Fibroblast of lung (primary cell): ENCODE measurements around the gene ROCK1. TPM values are rescaled to one million over a fixed set of nuclear protein-coding genes. Genes with fewer than 3 reads are reported as not detected.

ENCODE experiments used
- DNase-seq, 2 donors: peaks; one replicate each; pipeline versions ENCODE4 v3.0.0 to v3.0.0-alpha.2; 2010; ENCODE audit warnings: low read depth in 2 of 2
- H2AFZ ChIP-seq: 2 replicates; pipeline ENCODE4 v1.5.1; 2012; ENCODE audit warnings: low read length, control low read depth, inconsistent platforms
- H3K27ac ChIP-seq: 2 replicates; pipeline ENCODE4 v1.5.1; 2011; ENCODE audit warnings: low read length, control low read depth; ENCODE audit not compliant: insufficient read depth
- H3K27me3 ChIP-seq: 2 replicates; pipeline ENCODE4 v1.5.1; 2011; ENCODE audit warnings: mild to moderate bottlenecking, low read length; ENCODE audit not compliant: control insufficient read depth, insufficient read depth
- H3K36me3 ChIP-seq: 2 replicates; pipeline ENCODE4 v1.5.1; 2011; ENCODE audit warnings: low read length; ENCODE audit not compliant: control insufficient read depth, insufficient read depth
- H3K4me1 ChIP-seq: 2 replicates; pipeline ENCODE4 v1.5.1; 2011; ENCODE audit warnings: low read length; ENCODE audit not compliant: control insufficient read depth, insufficient read depth; ENCODE audit errors: extremely low read depth
- H3K4me2 ChIP-seq: 2 replicates; pipeline ENCODE4 v1.5.1; 2011; ENCODE audit warnings: low read length, control low read depth; ENCODE audit not compliant: insufficient read depth; ENCODE audit errors: extremely low read depth
- H3K4me3 ChIP-seq, 4 experiments: fragments of 200-600 bp in 1 of 4; sonication (generic) in 1 of 4; replicated peaks in 1 of 4; 2 replicates each; pipeline ENCODE4 v1.5.1; 2011 to 2016; ENCODE audit warnings: low read length in 4 of 4, low read depth in 3 of 4, mild to moderate bottlenecking in 3 of 4, control low read depth in 2 of 4, inconsistent platforms in 1 of 4, mixed read lengths in 1 of 4; ENCODE audit not compliant: insufficient read depth in 1 of 4; ENCODE audit errors: control extremely low read depth in 1 of 4
- H3K79me2 ChIP-seq: 2 replicates; pipeline ENCODE4 v1.5.1; 2012; ENCODE audit warnings: mild to moderate bottlenecking, low read length, inconsistent platforms; ENCODE audit not compliant: control insufficient read depth, insufficient read depth
- H3K9ac ChIP-seq: 2 replicates; pipeline ENCODE4 v1.5.1; 2011; ENCODE audit warnings: mild to moderate bottlenecking, low read length, control low read depth; ENCODE audit not compliant: insufficient read depth
- H3K9me3 ChIP-seq: 2 replicates; pipeline ENCODE4 v1.5.1; 2012; ENCODE audit warnings: low read depth, low read length; ENCODE audit not compliant: control insufficient read depth, insufficient read depth
- H4K20me1 ChIP-seq: 2 replicates; pipeline ENCODE4 v1.5.1; 2011; ENCODE audit warnings: low read length; ENCODE audit not compliant: control insufficient read depth, insufficient read depth; ENCODE audit errors: extremely low read depth
- EZH2 ChIP-seq: IDR thresholded peaks from 2 replicates; pipeline ENCODE4 v1.5.1; 2012; ENCODE audit warnings: low read length, control low read depth, mild to moderate bottlenecking; ENCODE audit errors: missing control alignments
- polyA plus RNA-seq, 2 donors: library from polyadenylated mRNA; depleted of rRNA in 1 of 2; stranded (reverse) in 1 of 2; unstranded in 1 of 2; fragments of >200 nt; gene quantifications; 2 replicates each; pipeline ENCODE4 v1.2.1, GENCODE V29; 2011 to 2012; ENCODE audit warnings: missing spikeins in 1 of 2
- total RNA-seq: library from RNA; depleted of rRNA; stranded (reverse); fragments of >200 nt; gene quantifications from 2 replicates; pipeline ENCODE4 v1.2.1, GENCODE V29; 2014
- TF ChIP-seq, protein P1 (sequence below), 2 donors: IDR thresholded peaks in 1 of 2; conservative IDR thresholded peaks in 1 of 2; 1 replicate in 1 of 2; 2 replicates in 1 of 2; pipeline ENCODE4 v1.5.1; 2011 to 2012; ENCODE audit warnings: low read length in 2 of 2, control low read depth in 1 of 2, inconsistent platforms in 1 of 2, low read depth in 1 of 2, mild to moderate bottlenecking in 1 of 2

ROCK1 gene
- total and polyA plus RNA-seq, 2 donors (not counting 1 experiment from before 2014, with no cell fraction given) = 33.2 to 55.2 TPM

DNA sequence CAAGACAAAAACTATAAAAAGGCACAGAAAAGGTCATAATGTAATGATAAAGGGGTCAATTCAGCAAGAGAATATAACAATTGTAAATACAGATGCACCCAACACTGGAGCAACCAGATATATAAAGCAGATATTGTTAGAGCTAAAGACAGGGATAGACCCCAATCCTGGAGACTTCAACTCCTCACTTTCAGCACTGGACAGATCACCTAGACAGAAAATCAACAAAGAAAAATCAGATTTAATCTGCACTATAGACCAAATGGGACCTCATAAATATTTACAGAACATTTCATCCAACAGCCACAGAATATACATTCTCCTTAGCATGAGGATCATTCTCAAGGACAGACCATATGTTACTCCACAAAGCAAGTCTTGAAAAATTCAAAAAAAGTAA lies 114.2 kb downstream of the ROCK1 start:
- no peak overlapping the region for H2AFZ ChIP-seq
- TF ChIP-seq, protein P1, sequence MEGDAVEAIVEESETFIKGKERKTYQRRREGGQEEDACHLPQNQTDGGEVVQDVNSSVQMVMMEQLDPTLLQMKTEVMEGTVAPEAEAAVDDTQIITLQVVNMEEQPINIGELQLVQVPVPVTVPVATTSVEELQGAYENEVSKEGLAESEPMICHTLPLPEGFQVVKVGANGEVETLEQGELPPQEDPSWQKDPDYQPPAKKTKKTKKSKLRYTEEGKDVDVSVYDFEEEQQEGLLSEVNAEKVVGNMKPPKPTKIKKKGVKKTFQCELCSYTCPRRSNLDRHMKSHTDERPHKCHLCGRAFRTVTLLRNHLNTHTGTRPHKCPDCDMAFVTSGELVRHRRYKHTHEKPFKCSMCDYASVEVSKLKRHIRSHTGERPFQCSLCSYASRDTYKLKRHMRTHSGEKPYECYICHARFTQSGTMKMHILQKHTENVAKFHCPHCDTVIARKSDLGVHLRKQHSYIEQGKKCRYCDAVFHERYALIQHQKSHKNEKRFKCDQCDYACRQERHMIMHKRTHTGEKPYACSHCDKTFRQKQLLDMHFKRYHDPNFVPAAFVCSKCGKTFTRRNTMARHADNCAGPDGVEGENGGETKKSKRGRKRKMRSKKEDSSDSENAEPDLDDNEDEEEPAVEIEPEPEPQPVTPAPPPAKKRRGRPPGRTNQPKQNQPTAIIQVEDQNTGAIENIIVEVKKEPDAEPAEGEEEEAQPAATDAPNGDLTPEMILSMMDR (conservative IDR thresholded peaks at IDR 0.05 in 1 of 2, IDR thresholded peaks at IDR 0.05 in 1 of 2; ENCODE audit: low read depth in 1 of 2, low read length in 2 of 2) = no peak
- TF ChIP-seq EZH2 = no peak
- H3K4me3 ChIP-seq = no peak overlapping the region
- no peak for DNase-seq
- no peaks in the 10 kb centered on the region for H3K27me3 ChIP-seq
- H3K79me2 ChIP-seq = peaks cover 11% of the 10 kb centered on the region
- H3K4me1 ChIP-seq = no peaks in the 10 kb centered on the region
- no peak overlapping the region for H3K27ac ChIP-seq
- H3K36me3 ChIP-seq = no peaks in the 10 kb centered on the region
- no peak overlapping the region for H3K4me2 ChIP-seq
- no peaks in the 10 kb centered on the region for H4K20me1 ChIP-seq
- H3K9me3 ChIP-seq = no peaks in the 10 kb centered on the region
- H3K9ac ChIP-seq = no peak overlapping the region

DNA sequence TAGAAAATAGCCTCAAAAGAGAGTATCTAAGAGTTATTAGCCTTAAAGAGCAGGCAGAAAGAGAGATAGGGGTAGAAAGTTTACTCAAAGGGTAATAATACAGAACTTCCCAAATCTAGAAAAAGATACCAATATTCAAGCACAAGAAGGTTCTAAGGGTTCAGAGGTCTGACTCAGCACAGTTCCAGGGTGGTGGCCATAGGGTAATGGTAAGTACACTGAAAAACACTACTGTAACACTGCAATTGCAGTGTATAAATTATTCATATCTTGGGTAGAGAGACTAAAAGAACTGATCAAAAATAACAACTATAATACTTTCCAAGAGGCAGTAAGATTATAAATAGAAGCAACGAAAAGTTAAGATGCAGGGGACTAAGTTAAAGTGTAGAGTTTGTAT lies 115.2 kb downstream of the ROCK1 start:
- Histone ChIP-seq H3K36me3 (no peaks in the 10 kb centered on the region), H3K4me3 (no peak overlapping the region), H3K4me1 (no peaks in the 10 kb centered on the region), H3K9me3 (no peaks in the 10 kb centered on the region), H3K9ac (no peak overlapping the region), H3K27ac (no peak overlapping the region), H4K20me1 (no peaks in the 10 kb centered on the region), H3K4me2 (no peak overlapping the region), H3K79me2 (peaks cover 11% of the 10 kb centered on the region), H3K27me3 (no peaks in the 10 kb centered on the region), H2AFZ (no peak overlapping the region)
- DNase-seq = no peak
- TF ChIP-seq, protein P1 (conservative IDR thresholded peaks at IDR 0.05 in 1 of 2, IDR thresholded peaks at IDR 0.05 in 1 of 2; ENCODE audit: low read depth in 1 of 2, low read length in 2 of 2) = no peak
- TF ChIP-seq EZH2 = no peak

DNA sequence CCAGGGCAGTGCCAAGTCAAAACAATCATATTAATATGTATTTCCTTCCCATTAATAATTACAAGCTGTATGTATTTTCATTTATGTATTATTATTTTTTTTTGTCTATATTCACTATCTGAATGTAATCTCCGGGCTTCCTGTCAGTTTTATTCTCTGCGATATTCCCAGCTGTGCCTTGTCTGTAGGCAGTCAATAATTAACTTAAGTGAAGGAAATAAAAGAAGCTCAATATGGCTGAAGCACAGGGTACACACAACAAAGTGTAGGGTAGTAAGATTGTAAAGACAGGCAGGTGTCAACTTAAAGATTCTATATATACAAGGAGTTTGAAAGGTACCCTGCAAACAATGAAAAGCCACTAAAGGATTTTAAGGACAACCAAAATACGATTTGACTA lies 122.9 kb downstream of the ROCK1 start:
- Histone ChIP-seq H3K9ac (no peak overlapping the region), H3K4me2 (no peak overlapping the region), H3K4me3 (no peak overlapping the region), H3K27me3 (no peaks in the 10 kb centered on the region), H3K79me2 (no peaks in the 10 kb centered on the region), H3K9me3 (no peaks in the 10 kb centered on the region), H3K36me3 (peaks cover 8% of the 10 kb centered on the region), H2AFZ (no peak overlapping the region), H3K27ac (no peak overlapping the region), H4K20me1 (no peaks in the 10 kb centered on the region), H3K4me1 (no peaks in the 10 kb centered on the region)
- DNase-seq = no peak
- TF ChIP-seq, protein P1 (conservative IDR thresholded peaks at IDR 0.05 in 1 of 2, IDR thresholded peaks at IDR 0.05 in 1 of 2; ENCODE audit: low read depth in 1 of 2, low read length in 2 of 2) = no peak
- TF ChIP-seq EZH2 = no peak
